Measurements from ENCODE around the gene FUZ. TPM values are rescaled to one million over a fixed set of nuclear protein-coding genes. Genes with fewer than 3 reads are reported as not detected.

FUZ gene
- total RNA-seq, 1 donor from 2014 or later = 16.4 TPM

GRCh38 chr19:49766930-49767299 is 46.2 kb downstream of the FUZ start, which contains the start of gene AP2A1:
TSS of gene AP2A1 (plus strand) at chr19:49767001. CDS start at chr19:49767134, 133 bp downstream.
- Mint-ChIP-seq H3K27me3 (no peaks in the 10 kb centered on the region), H3K4me1 (peaks cover 32% of the 10 kb centered on the region), H3K27ac (peak within 1 kb of the TSS; percentile 92), H3K36me3 (ENCODE audit: low read depth) (peaks cover 6% of the 10 kb centered on the region), H3K9me3 (no peaks in the 10 kb centered on the region), H3K4me3 (peak within 1 kb of the TSS; percentile 91)
- DNase-seq = no peak
- intact Hi-C loops (cut with micrococcal nuclease) = loop anchor here (1.0 to 5.0 kb wide), 7 partner anchors 46 to 176 kb away; partner anchors contain the start of genes CPT1C, FUZ, PRR12 and PTOV1

GRCh38 chr19:49766007-49766929 is 46.8 kb downstream of the FUZ start:
- intact Hi-C loops (cut with micrococcal nuclease) = loop anchor here (1.0 to 5.0 kb wide), 7 partner anchors 47 to 175 kb away; partner anchors contain the start of genes CPT1C, FUZ, PRR12 and PTOV1
- H3K36me3 Mint-ChIP-seq (ENCODE audit: low read depth) = peaks cover 3% of the 10 kb centered on the region
- peaks cover 32% of the 10 kb centered on the region for H3K4me1 Mint-ChIP-seq
- DNase-seq = peak; percentile 100
- H3K27ac Mint-ChIP-seq = peak overlapping the region; percentile 92
- H3K4me3 Mint-ChIP-seq = peak overlapping the region; percentile 91
- no peaks in the 10 kb centered on the region for H3K9me3 Mint-ChIP-seq
- no peaks in the 10 kb centered on the region for H3K27me3 Mint-ChIP-seq

GRCh38 chr19:49764341-49764740 is 48.8 kb downstream of the FUZ start:
- no peak for DNase-seq
- H3K27me3 Mint-ChIP-seq = no peaks in the 10 kb centered on the region
- intact Hi-C loops (cut with micrococcal nuclease) = no loop called here
- H3K27ac Mint-ChIP-seq = no peak overlapping the region
- no peak overlapping the region for H3K4me3 Mint-ChIP-seq
- H3K36me3 Mint-ChIP-seq (ENCODE audit: low read depth) = peaks cover 2% of the 10 kb centered on the region
- H3K4me1 Mint-ChIP-seq = peaks cover 30% of the 10 kb centered on the region
- H3K9me3 Mint-ChIP-seq = no peaks in the 10 kb centered on the region

GRCh38 chr19:49763230-49763629 is 49.9 kb downstream of the FUZ start, which contains the start of gene TSKS:
TSS of gene TSKS (minus strand) at chr19:49763306. CDS start at chr19:49763247, 59 bp downstream.
- intact Hi-C loops (cut with micrococcal nuclease) = no loop called here
- peak within 1 kb of the TSS; percentile 47 for H3K4me3 Mint-ChIP-seq
- H3K36me3 Mint-ChIP-seq (ENCODE audit: low read depth) = no peaks in the 10 kb centered on the region
- peaks cover 22% of the 10 kb centered on the region for H3K4me1 Mint-ChIP-seq
- no peak for DNase-seq
- H3K9me3 Mint-ChIP-seq = no peaks in the 10 kb centered on the region
- H3K27me3 Mint-ChIP-seq = no peaks in the 10 kb centered on the region
- H3K27ac Mint-ChIP-seq = peak within 1 kb of the TSS; percentile 64

GRCh38 chr19:49761625-49762311 is 51.3 kb downstream of the FUZ start:
- no peaks in the 10 kb centered on the region for H3K27me3 Mint-ChIP-seq
- no peaks in the 10 kb centered on the region for H3K36me3 Mint-ChIP-seq (ENCODE audit: low read depth)
- peak overlapping the region; percentile 47 for H3K4me3 Mint-ChIP-seq
- peaks cover 13% of the 10 kb centered on the region for H3K4me1 Mint-ChIP-seq
- no peaks in the 10 kb centered on the region for H3K9me3 Mint-ChIP-seq
- DNase-seq = peak; percentile 70
- intact Hi-C loops (cut with micrococcal nuclease) = no loop called here
- peak overlapping the region; percentile 41 for H3K27ac Mint-ChIP-seq

- Mint-ChIP-seq H3K4me3 (peak overlapping the region; percentile 47), H3K4me1 (peaks cover 9% of the 10 kb centered on the region), H3K9me3 (no peaks in the 10 kb centered on the region), H3K36me3 (ENCODE audit: low read depth) (no peaks in the 10 kb centered on the region), H3K27ac (peak overlapping the region; percentile 41), H3K27me3 (no peaks in the 10 kb centered on the region)
- intact Hi-C loops (cut with micrococcal nuclease) = no loop called here
- DNase-seq = no peak
Measured at GRCh38 chr19:49761249-49761624, 51.9 kb downstream of the FUZ start.

GRCh38 chr19:49758292-49758691 is 54.8 kb downstream of the FUZ start:
- H3K36me3 Mint-ChIP-seq (ENCODE audit: low read depth) = no peaks in the 10 kb centered on the region
- H3K27ac Mint-ChIP-seq = no peak overlapping the region
- intact Hi-C loops (cut with micrococcal nuclease) = no loop called here
- H3K27me3 Mint-ChIP-seq = no peaks in the 10 kb centered on the region
- DNase-seq = no peak
- no peak overlapping the region for H3K4me3 Mint-ChIP-seq
- H3K4me1 Mint-ChIP-seq = no peaks in the 10 kb centered on the region
- H3K9me3 Mint-ChIP-seq = peaks cover 4% of the 10 kb centered on the region

Other genes with a start within 250 kb of the FUZ start
- 66.1 and 68.5 TPM in 2 replicates for gene NOSIP, start 232.7 kb downstream of the FUZ start, total RNA-seq
- 0.56 and 1.0 TPM in 2 replicates for gene PRRG2, start 232.0 kb downstream of the FUZ start, total RNA-seq
- 31.1 and 32.7 TPM in 2 replicates for gene PRR12, start 222.1 kb downstream of the FUZ start, total RNA-seq
- gene RRAS, start 173.1 kb downstream of the FUZ start, total RNA-seq = 4.1 and 5.0 TPM in 2 replicates
- 75.0 and 84.9 TPM in 2 replicates for gene SCAF1, start 171.1 kb downstream of the FUZ start, total RNA-seq
- gene IRF3, start 147.4 kb downstream of the FUZ start, total RNA-seq = 146 and 151 TPM in 2 replicates
- gene BCL2L12, start 147.4 kb downstream of the FUZ start, total RNA-seq = 69.3 and 72.0 TPM in 2 replicates
- 510 and 512 TPM in 2 replicates for gene PRMT1, start 136.0 kb downstream of the FUZ start, total RNA-seq
- gene ADM5, start 123.7 kb downstream of the FUZ start, total RNA-seq = 8.4 and 8.6 TPM in 2 replicates
- 3.4 and 3.6 TPM in 2 replicates for gene CPT1C, start 122.2 kb downstream of the FUZ start, total RNA-seq
- gene TSKS, start 50.0 kb downstream of the FUZ start, total RNA-seq = 0.92 and 1.6 TPM in 2 replicates
- gene AP2A1, start 46.3 kb downstream of the FUZ start, total RNA-seq = 61.8 and 68.0 TPM in 2 replicates
- gene MED25, start 5.0 kb upstream of the FUZ start, total RNA-seq = 49.1 and 51.5 TPM in 2 replicates
- 121 and 124 TPM in 2 replicates for gene PTOV1, start 37.9 kb upstream of the FUZ start, total RNA-seq
- 123 and 124 TPM in 2 replicates for gene PNKP, start 54.3 kb upstream of the FUZ start, total RNA-seq
- gene AKT1S1, start 64.1 kb upstream of the FUZ start, total RNA-seq = 31.5 and 33.5 TPM in 2 replicates
- 36.5 and 36.8 TPM in 2 replicates for gene TBC1D17, start 64.4 kb upstream of the FUZ start, total RNA-seq
- gene IL4I1, start 83.6 kb upstream of the FUZ start, total RNA-seq = 40.4 and 41.4 TPM in 2 replicates
- 44.3 and 45.5 TPM in 2 replicates for gene ATF5, start 115.9 kb upstream of the FUZ start, total RNA-seq
- 217 and 232 TPM in 2 replicates for gene NUP62, start 116.2 kb upstream of the FUZ start, total RNA-seq
- not detected in 2 replicates for gene SIGLEC11, start 147.9 kb upstream of the FUZ start, total RNA-seq
- gene VRK3, start 212.1 kb upstream of the FUZ start, total RNA-seq = 66.1 and 70.0 TPM in 2 replicates
- gene ZNF473, start 212.7 kb upstream of the FUZ start, total RNA-seq = 13.1 and 14.2 TPM in 2 replicates

Data from activated CD4-positive, alpha-beta T cell treated with anti-CD3 and anti-CD28 coated beads, Interleukin-2, amount 10 ng/mL, durations not matched to agents 24 days and 14 days (primary cell).